HCT116 (cell line): ENCODE measurements around the gene FBXO42.

ENCODE experiments used
- ATF3 ChIP-seq: IDR thresholded peaks from 2 replicates; pipeline ENCODE4 v1.6.1; 2012
- CBX3 ChIP-seq: IDR thresholded peaks from 2 replicates; pipeline ENCODE4 v1.6.1; 2012; ENCODE audit warnings: low read depth
- CTCF ChIP-seq, 3 experiments: fragments of 200-600 bp in 1 of 3; sonication (generic) in 1 of 3; IDR thresholded peaks in 2 of 3; conservative IDR thresholded peaks in 1 of 3; 2 replicates each; pipeline ENCODE4 v1.5.1; 2012 to 2017; ENCODE audit warnings: low read depth in 2 of 3, low read length in 2 of 3, antibody characterized with exemption in 1 of 3, borderline replicate concordance in 1 of 3, control low read depth in 1 of 3, mild to moderate bottlenecking in 1 of 3, mixed read lengths in 1 of 3, mixed run types in 1 of 3, moderate library complexity in 1 of 3; ENCODE audit not compliant: insufficient read depth in 1 of 3
- EGR1 ChIP-seq: IDR thresholded peaks from 2 replicates; pipeline ENCODE4 v1.6.1; 2012; ENCODE audit warnings: low read depth
- EZH2 ChIP-seq: fragments of 200-600 bp; sonication (generic); IDR thresholded peaks from 2 replicates; pipeline ENCODE4 v1.6.1; 2017; ENCODE audit warnings: antibody characterized with exemption, mixed run types
- EZH2phosphoT487 ChIP-seq: fragments of 200-600 bp; IDR thresholded peaks from 2 replicates; pipeline ENCODE4 v1.6.1; 2018; ENCODE audit warnings: antibody characterized with exemption, borderline replicate concordance
- JUND ChIP-seq: IDR thresholded peaks from 2 replicates; pipeline ENCODE4 v1.6.1; 2012
- POLR2A ChIP-seq: IDR thresholded peaks from 2 replicates; pipeline ENCODE4 v1.7.0; 2011; ENCODE audit warnings: borderline replicate concordance; ENCODE audit not compliant: insufficient read depth, insufficient read length; ENCODE audit errors: extremely low read depth
- POLR2AphosphoS5 ChIP-seq: IDR thresholded peaks from 2 replicates; pipeline ENCODE4 v1.6.1; 2011; ENCODE audit warnings: mild to moderate bottlenecking, low read depth, low read length, moderate library complexity
- YY1 ChIP-seq: IDR thresholded peaks from 2 replicates; pipeline ENCODE4 v1.6.1; 2011; ENCODE audit warnings: low read length, low read depth, moderate library complexity, mild to moderate bottlenecking; ENCODE audit not compliant: insufficient replicate concordance; ENCODE audit errors: extremely low read depth
- ZNF274 ChIP-seq: fragments of 200-500 bp; sonication (Bioruptor generic); IDR thresholded peaks from 2 replicates; pipeline ENCODE4 v1.6.1; 2014; ENCODE audit warnings: mild to moderate bottlenecking, low read depth, low read length, inconsistent platforms

GRCh38 chr1:16254263-16254928 lies 97.9 kb downstream of the FBXO42 start:
- TF ChIP-seq EGR1 (no peak), POLR2A (no peak), EZH2phosphoT487 (no peak), JUND (no peak), CBX3 (no peak), ATF3 (no peak), EZH2 (no peak), CTCF (IDR thresholded peaks at IDR 0.05 in 2 of 3, conservative IDR thresholded peaks at IDR 0.05 in 1 of 3; ENCODE audit: borderline replicate concordance in 1 of 3, insufficient read depth in 1 of 3, low read depth in 2 of 3, low read length in 2 of 3) (no peak), ZNF274 (no peak), POLR2AphosphoS5 (no peak), YY1 (no peak)
